ENCODE results near the gene BCAP31. TPM values are rescaled to one million over a fixed set of nuclear protein-coding genes. Genes with fewer than 3 reads are reported as not detected.

The BCAP31 gene
- total RNA-seq, 1 donor from 2014 or later: 219 TPM

DNA sequence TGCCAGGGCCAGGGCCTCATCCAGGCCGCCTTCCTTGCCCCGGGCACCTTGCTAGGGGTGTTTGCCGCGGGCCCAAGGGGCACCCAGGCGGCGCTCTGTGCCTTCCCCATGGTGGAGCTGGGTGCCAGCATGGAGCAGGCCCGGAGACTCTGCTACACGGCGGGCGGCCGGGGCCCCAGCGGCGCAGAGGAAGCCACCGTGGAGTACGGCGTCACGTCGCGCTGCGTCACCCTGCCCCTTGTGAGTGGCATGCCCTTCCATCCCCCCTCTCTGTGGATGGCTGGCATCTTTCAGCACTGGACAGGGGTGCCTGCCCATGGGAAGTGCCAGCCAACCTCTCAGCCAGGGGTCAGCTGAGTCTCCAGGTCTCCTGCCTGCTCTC is 43.5 kb upstream of the BCAP31 start:
- H3K4me3 ChIP-seq (ENCODE audit: insufficient read depth, low read depth, low read length): no peak overlapping the region
- Mint-ChIP-seq H3K4me3 (ENCODE audit: unreplicated experiment) (no peak overlapping the region), H3K27me3 (ENCODE audit: low read depth, unreplicated experiment) (peaks cover 2% of the 10 kb centered on the region), H3K27ac (ENCODE audit: unreplicated experiment) (no peak overlapping the region), H3K4me1 (ENCODE audit: low read depth, unreplicated experiment) (no peaks in the 10 kb centered on the region), H3K9me3 (ENCODE audit: unreplicated experiment) (no peaks in the 10 kb centered on the region), H3K36me3 (ENCODE audit: low read depth, unreplicated experiment) (no peaks in the 10 kb centered on the region)
- FAIRE-seq (no peak), DNase-seq (ENCODE audit: low read depth) (no peak)
- peaks cover 5% of the 10 kb centered on the region for H4K20me1 ChIP-seq (ENCODE audit: insufficient read depth, low read length)
- no peak overlapping the region for H3K9ac ChIP-seq (ENCODE audit: low read length)
- H3K4me2 ChIP-seq (ENCODE audit: low read length): no peak overlapping the region
- no peaks in the 10 kb centered on the region for H3K9me3 ChIP-seq (ENCODE audit: insufficient read depth, low read depth, low read length)
- peaks cover 25% of the 10 kb centered on the region for H3K4me1 ChIP-seq (ENCODE audit: insufficient read depth, low read length)
- TF ChIP-seq EZH2 (IDR thresholded peaks at IDR 0.05; ENCODE audit: insufficient read depth, low read length): no peak
- TF ChIP-seq, protein P1, sequence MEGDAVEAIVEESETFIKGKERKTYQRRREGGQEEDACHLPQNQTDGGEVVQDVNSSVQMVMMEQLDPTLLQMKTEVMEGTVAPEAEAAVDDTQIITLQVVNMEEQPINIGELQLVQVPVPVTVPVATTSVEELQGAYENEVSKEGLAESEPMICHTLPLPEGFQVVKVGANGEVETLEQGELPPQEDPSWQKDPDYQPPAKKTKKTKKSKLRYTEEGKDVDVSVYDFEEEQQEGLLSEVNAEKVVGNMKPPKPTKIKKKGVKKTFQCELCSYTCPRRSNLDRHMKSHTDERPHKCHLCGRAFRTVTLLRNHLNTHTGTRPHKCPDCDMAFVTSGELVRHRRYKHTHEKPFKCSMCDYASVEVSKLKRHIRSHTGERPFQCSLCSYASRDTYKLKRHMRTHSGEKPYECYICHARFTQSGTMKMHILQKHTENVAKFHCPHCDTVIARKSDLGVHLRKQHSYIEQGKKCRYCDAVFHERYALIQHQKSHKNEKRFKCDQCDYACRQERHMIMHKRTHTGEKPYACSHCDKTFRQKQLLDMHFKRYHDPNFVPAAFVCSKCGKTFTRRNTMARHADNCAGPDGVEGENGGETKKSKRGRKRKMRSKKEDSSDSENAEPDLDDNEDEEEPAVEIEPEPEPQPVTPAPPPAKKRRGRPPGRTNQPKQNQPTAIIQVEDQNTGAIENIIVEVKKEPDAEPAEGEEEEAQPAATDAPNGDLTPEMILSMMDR (IDR thresholded peaks at IDR 0.05; ENCODE audit: insufficient read depth, low read depth, low read length): no peak
- no peaks in the 10 kb centered on the region for H3K79me2 ChIP-seq (ENCODE audit: insufficient read depth, low read length)
- H3K27ac ChIP-seq (ENCODE audit: low read depth, low read length): no peak overlapping the region
- H3K27me3 ChIP-seq (ENCODE audit: insufficient read depth, low read length): no peaks in the 10 kb centered on the region
- no peak overlapping the region for H2AFZ ChIP-seq (ENCODE audit: low read depth, low read length)
- no peaks in the 10 kb centered on the region for H3K36me3 ChIP-seq (ENCODE audit: insufficient read depth, low read length)

DNA sequence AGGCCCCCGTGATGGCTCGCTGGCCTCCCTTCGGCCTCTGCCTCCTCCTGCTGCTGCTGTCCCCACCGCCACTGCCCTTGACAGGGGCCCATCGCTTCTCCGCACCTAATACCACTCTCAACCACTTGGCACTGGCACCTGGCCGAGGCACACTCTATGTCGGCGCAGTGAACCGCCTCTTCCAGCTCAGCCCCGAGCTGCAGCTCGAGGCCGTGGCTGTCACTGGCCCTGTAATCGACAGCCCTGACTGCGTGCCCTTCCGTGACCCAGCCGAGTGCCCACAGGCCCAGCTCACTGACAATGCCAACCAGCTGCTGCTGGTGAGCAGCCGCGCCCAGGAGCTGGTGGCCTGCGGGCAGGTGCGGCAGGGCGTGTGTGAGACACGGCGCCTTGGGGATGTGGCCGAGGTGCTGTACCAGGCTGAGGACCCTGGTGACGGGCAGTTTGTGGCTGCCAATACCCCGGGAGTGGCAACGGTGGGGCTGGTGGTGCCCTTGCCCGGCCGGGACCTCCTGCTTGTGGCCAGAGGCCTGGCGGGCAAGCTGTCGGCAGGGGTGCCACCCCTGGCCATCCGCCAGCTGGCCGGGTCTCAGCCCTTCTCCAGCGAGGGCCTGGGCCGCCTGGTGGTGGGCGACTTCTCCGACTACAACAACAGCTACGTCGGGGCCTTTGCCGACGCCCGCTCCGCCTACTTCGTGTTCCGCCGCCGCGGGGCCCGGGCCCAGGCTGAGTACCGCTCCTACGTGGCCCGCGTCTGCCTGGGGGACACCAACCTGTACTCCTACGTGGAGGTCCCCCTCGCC is 42.9 kb upstream of the BCAP31 start:
- Histone ChIP-seq H3K9ac (ENCODE audit: low read length) (peak overlapping the region; percentile 8), H3K4me3 (ENCODE audit: insufficient read depth, low read depth, low read length) (no peak overlapping the region), H3K4me2 (ENCODE audit: low read length) (peak overlapping the region; percentile 87), H3K79me2 (ENCODE audit: insufficient read depth, low read length) (no peaks in the 10 kb centered on the region), H3K4me1 (ENCODE audit: insufficient read depth, low read length) (peaks cover 25% of the 10 kb centered on the region), H3K9me3 (ENCODE audit: insufficient read depth, low read depth, low read length) (no peaks in the 10 kb centered on the region), H3K27me3 (ENCODE audit: insufficient read depth, low read length) (no peaks in the 10 kb centered on the region), H2AFZ (ENCODE audit: low read depth, low read length) (no peak overlapping the region), H4K20me1 (ENCODE audit: insufficient read depth, low read length) (peaks cover 5% of the 10 kb centered on the region), H3K27ac (ENCODE audit: low read depth, low read length) (no peak overlapping the region), H3K36me3 (ENCODE audit: insufficient read depth, low read length) (no peaks in the 10 kb centered on the region)
- Mint-ChIP-seq H3K27ac (ENCODE audit: unreplicated experiment) (no peak overlapping the region), H3K9me3 (ENCODE audit: unreplicated experiment) (no peaks in the 10 kb centered on the region), H3K27me3 (ENCODE audit: low read depth, unreplicated experiment) (peaks cover 2% of the 10 kb centered on the region), H3K4me3 (ENCODE audit: unreplicated experiment) (no peak overlapping the region), H3K4me1 (ENCODE audit: low read depth, unreplicated experiment) (no peaks in the 10 kb centered on the region), H3K36me3 (ENCODE audit: low read depth, unreplicated experiment) (no peaks in the 10 kb centered on the region)
- TF ChIP-seq EZH2 (IDR thresholded peaks at IDR 0.05; ENCODE audit: insufficient read depth, low read length): no peak
- TF ChIP-seq, protein P1 (IDR thresholded peaks at IDR 0.05; ENCODE audit: insufficient read depth, low read depth, low read length): no peak
- no peak for DNase-seq (ENCODE audit: low read depth)
- FAIRE-seq: no peak

All from astrocyte (in vitro differentiated cells and primary cell).